Suprapubic skin (tissue), 4 donors: ENCODE measurements around the gene CACNA2D3. TPM values are rescaled to one million over a fixed set of nuclear protein-coding genes. Genes with fewer than 3 reads are reported as not detected.

Experiments
- DNase-seq, 2 donors: peaks; one replicate each; pipeline ENCODE4 v3.0.0-alpha.2; 2019; ENCODE audit warnings: low spot score in 2 of 2
- H3K27ac ChIP-seq: fragments of 200-600 bp; sonication (generic); one replicate; pipeline ENCODE4 v1.5.1; 2019
- H3K27me3 ChIP-seq: fragments of 200-600 bp; sonication (generic); one replicate; pipeline ENCODE4 v1.5.1; 2019
- H3K36me3 ChIP-seq: fragments of 200-600 bp; sonication (generic); one replicate; pipeline ENCODE4 v1.5.1; 2019
- H3K4me1 ChIP-seq: fragments of 200-600 bp; sonication (generic); one replicate; pipeline ENCODE4 v1.5.1; 2019
- H3K4me3 ChIP-seq: fragments of 200-600 bp; sonication (generic); one replicate; pipeline ENCODE4 v1.5.1; 2019; ENCODE audit warnings: mild to moderate bottlenecking
- H3K9me3 ChIP-seq: fragments of 200-600 bp; sonication (generic); one replicate; pipeline ENCODE4 v1.5.1; 2019
- EP300 ChIP-seq: sonication (generic); formaldehyde crosslinking; IDR thresholded peaks from one replicate; pipeline ENCODE4 v1.6.1; 2017; ENCODE audit warnings: antibody characterized with exemption
- POLR2A ChIP-seq, 2 donors: fragments of 450-650 bp; IDR thresholded peaks; one replicate each; pipeline ENCODE4 v1.6.1; 2017; ENCODE audit warnings: antibody characterized with exemption in 2 of 2, mild to moderate bottlenecking in 2 of 2, moderate library complexity in 2 of 2
- POLR2AphosphoS5 ChIP-seq, 3 donors: sonication (generic); formaldehyde crosslinking; IDR thresholded peaks; one replicate each; pipeline ENCODE4 v1.6.1; 2017; ENCODE audit warnings: antibody characterized with exemption in 3 of 3
- WGBS: methylation state at CpG from one replicate; pipeline ENCODE4 v1.1.5; 2018; 5-methylcytosine and 5-hydroxymethylcytosine counted together
- total RNA-seq, 4 donors: library from RNA; depleted of rRNA; stranded (reverse); fragments of >200 nt; gene quantifications; one replicate each; pipeline ENCODE4 v1.1.0, GENCODE V29; 2016
- TF ChIP-seq, protein P1 (sequence below), 2 donors: fragments of 200-600 bp in 1 of 2; fragments of 450-650 bp in 1 of 2; sonication (generic) in 1 of 2; IDR thresholded peaks; one replicate each; pipeline ENCODE4 v1.5.1; 2016 to 2019; ENCODE audit warnings: antibody characterized with exemption in 2 of 2, mild to moderate bottlenecking in 1 of 2, moderate library complexity in 1 of 2

Gene CACNA2D3
- total RNA-seq, 4 donors from 2014 or later: 0.42 to 2.8 (median 0.95) TPM

DNA sequence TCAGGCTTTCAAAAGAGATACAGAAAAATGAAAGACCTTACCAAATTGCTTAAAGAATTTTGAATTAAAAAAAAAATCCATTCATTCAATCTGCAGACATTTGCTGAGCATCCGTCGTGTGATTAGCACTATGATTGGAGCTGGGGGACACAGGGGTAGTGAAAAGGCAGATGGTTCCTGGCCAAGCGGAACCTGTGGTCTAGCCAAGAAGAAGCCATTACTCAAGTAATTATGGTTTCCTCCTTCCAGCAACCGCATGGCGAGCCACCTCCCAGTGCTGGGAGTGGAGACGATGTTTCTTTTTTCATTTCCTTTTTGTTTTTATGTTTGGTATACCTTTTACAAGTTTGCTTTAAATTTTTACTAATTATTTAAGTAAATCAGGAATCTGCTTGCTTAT is 140.2 kb downstream of the CACNA2D3 start:
- Histone ChIP-seq H3K36me3 (no peaks in the 10 kb centered on the region), H3K4me1 (no peaks in the 10 kb centered on the region), H3K9me3 (no peaks in the 10 kb centered on the region), H3K4me3 (no peak overlapping the region), H3K27ac (no peak overlapping the region), H3K27me3 (no peaks in the 10 kb centered on the region)
- TF ChIP-seq POLR2AphosphoS5 (IDR thresholded peaks at IDR 0.05) (no peak), EP300 (no peak), POLR2A (IDR thresholded peaks at IDR 0.05) (no peak)
- TF ChIP-seq, protein P1, sequence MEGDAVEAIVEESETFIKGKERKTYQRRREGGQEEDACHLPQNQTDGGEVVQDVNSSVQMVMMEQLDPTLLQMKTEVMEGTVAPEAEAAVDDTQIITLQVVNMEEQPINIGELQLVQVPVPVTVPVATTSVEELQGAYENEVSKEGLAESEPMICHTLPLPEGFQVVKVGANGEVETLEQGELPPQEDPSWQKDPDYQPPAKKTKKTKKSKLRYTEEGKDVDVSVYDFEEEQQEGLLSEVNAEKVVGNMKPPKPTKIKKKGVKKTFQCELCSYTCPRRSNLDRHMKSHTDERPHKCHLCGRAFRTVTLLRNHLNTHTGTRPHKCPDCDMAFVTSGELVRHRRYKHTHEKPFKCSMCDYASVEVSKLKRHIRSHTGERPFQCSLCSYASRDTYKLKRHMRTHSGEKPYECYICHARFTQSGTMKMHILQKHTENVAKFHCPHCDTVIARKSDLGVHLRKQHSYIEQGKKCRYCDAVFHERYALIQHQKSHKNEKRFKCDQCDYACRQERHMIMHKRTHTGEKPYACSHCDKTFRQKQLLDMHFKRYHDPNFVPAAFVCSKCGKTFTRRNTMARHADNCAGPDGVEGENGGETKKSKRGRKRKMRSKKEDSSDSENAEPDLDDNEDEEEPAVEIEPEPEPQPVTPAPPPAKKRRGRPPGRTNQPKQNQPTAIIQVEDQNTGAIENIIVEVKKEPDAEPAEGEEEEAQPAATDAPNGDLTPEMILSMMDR (IDR thresholded peaks at IDR 0.05): no peak
- no peak for DNase-seq
- WGBS: 70% methylated on average over 6 of the region's 6 CpGs

- Histone ChIP-seq H3K27ac (no peak overlapping the region), H3K27me3 (no peaks in the 10 kb centered on the region), H3K9me3 (no peaks in the 10 kb centered on the region), H3K4me3 (no peak overlapping the region), H3K36me3 (no peaks in the 10 kb centered on the region), H3K4me1 (no peaks in the 10 kb centered on the region)
- no peak for TF ChIP-seq EP300
- TF ChIP-seq POLR2AphosphoS5 (IDR thresholded peaks at IDR 0.05): no peak
- no peak for TF ChIP-seq POLR2A (IDR thresholded peaks at IDR 0.05)
- TF ChIP-seq, protein P1 (IDR thresholded peaks at IDR 0.05): no peak
- WGBS: 79% methylated on average over 1 of the region's 1 CpG
- no peak for DNase-seq
These were observed 140.6 kb downstream of the CACNA2D3 start for GRCh38 chr3:54262946-54263345.

GRCh38 chr3:54264050-54264449 is 141.7 kb downstream of the CACNA2D3 start:
- H3K36me3 ChIP-seq: no peaks in the 10 kb centered on the region
- H3K4me3 ChIP-seq: no peak overlapping the region
- H3K27ac ChIP-seq: no peak overlapping the region
- H3K9me3 ChIP-seq: no peaks in the 10 kb centered on the region
- no peaks in the 10 kb centered on the region for H3K4me1 ChIP-seq
- DNase-seq: no peak
- 54% methylated on average over 4 of the region's 4 CpGs for WGBS
- H3K27me3 ChIP-seq: no peaks in the 10 kb centered on the region
- TF ChIP-seq EP300 (no peak), POLR2AphosphoS5 (IDR thresholded peaks at IDR 0.05) (no peak), POLR2A (IDR thresholded peaks at IDR 0.05) (no peak)
- TF ChIP-seq, protein P1 (IDR thresholded peaks at IDR 0.05): no peak

GRCh38 chr3:54270816-54271526 is 148.6 kb downstream of the CACNA2D3 start:
- TF ChIP-seq EP300: no peak
- H3K36me3 ChIP-seq: no peaks in the 10 kb centered on the region
- no peak overlapping the region for H3K4me3 ChIP-seq
- no peaks in the 10 kb centered on the region for H3K9me3 ChIP-seq
- no peaks in the 10 kb centered on the region for H3K4me1 ChIP-seq
- H3K27ac ChIP-seq: no peak overlapping the region
- H3K27me3 ChIP-seq: no peaks in the 10 kb centered on the region
- no peak for DNase-seq
- 67% methylated on average over 3 of the region's 4 CpGs for WGBS

- Histone ChIP-seq H3K9me3 (peaks cover 4% of the 10 kb centered on the region), H3K4me3 (no peak overlapping the region), H3K27me3 (no peaks in the 10 kb centered on the region), H3K36me3 (no peaks in the 10 kb centered on the region), H3K27ac (no peak overlapping the region), H3K4me1 (no peaks in the 10 kb centered on the region)
- DNase-seq: no peak
- 100% methylated on average over 1 of the region's 1 CpG for WGBS
- TF ChIP-seq EP300 (no peak), POLR2AphosphoS5 (IDR thresholded peaks at IDR 0.05) (no peak), POLR2A (IDR thresholded peaks at IDR 0.05) (no peak)
- TF ChIP-seq, protein P1 (IDR thresholded peaks at IDR 0.05): no peak
These were observed 151.4 kb downstream of the CACNA2D3 start for GRCh38 chr3:54273791-54274190.
